Trophoblast cell (in vitro differentiated cells and primary cell): Measurements from ENCODE around the gene NDST3.

ENCODE experiments used
- DNase-seq, 2 donors: peaks; one replicate each; pipeline ENCODE4 v3.0.0-alpha.2; 2016
- H2AFZ ChIP-seq: 2 replicates; pipeline ENCODE4 v1.6.1; 2013; ENCODE audit warnings: low read length, moderate library complexity, mild to moderate bottlenecking; ENCODE audit not compliant: insufficient read depth, poor library complexity
- H2AK5ac ChIP-seq: 2 replicates; pipeline ENCODE4 v1.6.1; 2013; ENCODE audit warnings: mild to moderate bottlenecking, low read length
- H2BK120ac ChIP-seq: 2 replicates; pipeline ENCODE4 v1.6.1; 2013; ENCODE audit warnings: low read length, mild to moderate bottlenecking, moderate library complexity; ENCODE audit not compliant: insufficient read depth, poor library complexity
- H2BK12ac ChIP-seq: 2 replicates; pipeline ENCODE4 v1.6.1; 2013; ENCODE audit warnings: mild to moderate bottlenecking, low read length, moderate library complexity
- H2BK5ac ChIP-seq: 2 replicates; pipeline ENCODE4 v1.6.1; 2013; ENCODE audit warnings: low read length, low read depth, moderate library complexity, mild to moderate bottlenecking; ENCODE audit not compliant: poor library complexity
- H3K14ac ChIP-seq: 2 replicates; pipeline ENCODE4 v1.6.1; 2013; ENCODE audit warnings: mild to moderate bottlenecking, low read length
- H3K18ac ChIP-seq: 2 replicates; pipeline ENCODE4 v1.6.1; 2013; ENCODE audit warnings: mild to moderate bottlenecking, low read length
- H3K23ac ChIP-seq: 2 replicates; pipeline ENCODE4 v1.6.1; 2013; ENCODE audit warnings: low read length
- H3K27ac ChIP-seq: 2 replicates; pipeline ENCODE4 v1.5.1; 2013; ENCODE audit warnings: low read depth, mild to moderate bottlenecking, inconsistent platforms, low read length, moderate library complexity
- H3K27me3 ChIP-seq: 2 replicates; pipeline ENCODE4 v1.6.1; 2013; ENCODE audit warnings: inconsistent platforms, mild to moderate bottlenecking, low read length, moderate library complexity; ENCODE audit not compliant: insufficient read depth
- H3K36me3 ChIP-seq, 2 experiments: 1 replicate in 1 of 2; 2 replicates in 1 of 2; pipeline ENCODE4 v1.6.1; 2013; ENCODE audit warnings: low read length in 2 of 2, mild to moderate bottlenecking in 2 of 2, moderate library complexity in 1 of 2; ENCODE audit not compliant: insufficient read depth in 2 of 2, control insufficient read depth in 1 of 2
- H3K4ac ChIP-seq: 2 replicates; pipeline ENCODE4 v1.6.1; 2013; ENCODE audit warnings: low read depth, mild to moderate bottlenecking, low read length, moderate library complexity
- H3K4me1 ChIP-seq, 2 experiments: 1 replicate in 1 of 2; 2 replicates in 1 of 2; pipeline ENCODE4 v1.6.1; 2013; ENCODE audit warnings: low read length in 2 of 2, mild to moderate bottlenecking in 2 of 2, moderate library complexity in 1 of 2; ENCODE audit not compliant: insufficient read depth in 2 of 2, control insufficient read depth in 1 of 2
- H3K4me2 ChIP-seq: 2 replicates; pipeline ENCODE4 v1.6.1; 2013; ENCODE audit warnings: inconsistent platforms, mild to moderate bottlenecking, low read length, moderate library complexity
- H3K4me3 ChIP-seq: 2 replicates; pipeline ENCODE4 v1.5.1; 2013; ENCODE audit warnings: mild to moderate bottlenecking, low read depth, low read length, inconsistent platforms
- H3K79me1 ChIP-seq: one replicate; pipeline ENCODE4 v1.6.1; 2013; ENCODE audit warnings: low read length
- H3K79me2 ChIP-seq: 2 replicates; pipeline ENCODE4 v1.6.1; 2013; ENCODE audit warnings: low read length, mild to moderate bottlenecking; ENCODE audit not compliant: control insufficient read depth, insufficient read depth, poor library complexity
- H3K9ac ChIP-seq: 2 replicates; pipeline ENCODE4 v1.6.1; 2013; ENCODE audit warnings: mild to moderate bottlenecking, low read length
- H3K9me3 ChIP-seq: 2 replicates; pipeline ENCODE4 v1.6.1; 2013; ENCODE audit warnings: low read depth, mild to moderate bottlenecking, control low read depth, inconsistent platforms, low read length; ENCODE audit not compliant: insufficient read depth
- H4K12ac ChIP-seq: 2 replicates; pipeline ENCODE4 v1.6.1; 2013; ENCODE audit warnings: low read depth, mild to moderate bottlenecking, low read length, moderate library complexity
- H4K8ac ChIP-seq: 2 replicates; pipeline ENCODE4 v1.6.1; 2013; ENCODE audit warnings: low read depth, mild to moderate bottlenecking, low read length, moderate library complexity
- H4K91ac ChIP-seq: one replicate; pipeline ENCODE4 v1.6.1; 2013; ENCODE audit warnings: low read depth, mild to moderate bottlenecking, low read length, moderate library complexity
- WGBS: extraction: QIAGEN DNeasy Blood & Tissue Kit; methylation state at CpG from one replicate; pipeline ENCODE4 v1.1.7; 2013; ENCODE audit warnings: missing lambda C conversion rate; ENCODE audit not compliant: insufficient read length, insufficient coverage; ENCODE audit errors: extremely low coverage; 5-methylcytosine and 5-hydroxymethylcytosine counted together

Gene NDST3

GRCh38 chr4:118033148-118034052, 886 bp upstream of the NDST3 start:
- Histone ChIP-seq H4K91ac (peak overlapping the region; percentile 83), H3K9ac (peak overlapping the region; percentile 86), H3K36me3 (no peaks in the 10 kb centered on the region), H3K23ac (no peak overlapping the region), H2AK5ac (no peak overlapping the region), H3K27me3 (no peaks in the 10 kb centered on the region), H4K8ac (peak overlapping the region; percentile 82), H3K4me2 (peak overlapping the region; percentile 91), H2AFZ (peak overlapping the region; percentile 95), H3K27ac (peak overlapping the region; percentile 40), H3K4me1 (peaks cover 0 to 3% of the 10 kb centered on the region in 2 experiments), H2BK5ac (peak overlapping the region; percentile 65), H2BK120ac (peak overlapping the region; percentile 87), H3K4me3 (peak overlapping the region; percentile 83), H3K79me1 (peaks cover 6% of the 10 kb centered on the region), H3K79me2 (peaks cover 2% of the 10 kb centered on the region), H3K4ac (peak overlapping the region; percentile 65), H2BK12ac (peak overlapping the region; percentile 62), H4K12ac (peak overlapping the region; percentile 55), H3K14ac (peak overlapping the region; percentile 76), H3K18ac (peak overlapping the region; percentile 82), H3K9me3 (no peaks in the 10 kb centered on the region)
- WGBS, result no CpG with 5 or more reads among the region's 100 CpGs
- peak; percentile 39 to 66 for DNase-seq

- Histone ChIP-seq H3K4me3 (no peak overlapping the region), H2BK5ac (no peak overlapping the region), H3K9me3 (no peaks in the 10 kb centered on the region), H3K23ac (no peak overlapping the region), H3K4ac (no peak overlapping the region), H3K4me1 (peaks cover 0 to 3% of the 10 kb centered on the region in 2 experiments), H2BK120ac (no peak overlapping the region), H3K18ac (no peak overlapping the region), H3K14ac (no peak overlapping the region), H4K91ac (no peak overlapping the region), H3K36me3 (no peaks in the 10 kb centered on the region), H2AK5ac (no peak overlapping the region), H3K79me1 (peaks cover 6% of the 10 kb centered on the region), H2AFZ (no peak overlapping the region), H3K79me2 (peaks cover 2% of the 10 kb centered on the region), H4K8ac (no peak overlapping the region), H3K4me2 (no peak overlapping the region), H3K27me3 (no peaks in the 10 kb centered on the region), H2BK12ac (no peak overlapping the region), H3K27ac (no peak overlapping the region), H4K12ac (no peak overlapping the region), H3K9ac (no peak overlapping the region)
- WGBS, result no CpG with 5 or more reads among the region's 1 CpG
- no peak for DNase-seq
These were observed 1.0 kb downstream of the NDST3 start for GRCh38 chr4:118035309-118035708.

- WGBS, result no CpG with 5 or more reads among the region's 2 CpGs
- no peak overlapping the region for H2BK120ac ChIP-seq
These were observed 2.0 kb downstream of the NDST3 start for GRCh38 chr4:118036336-118036735.

GRCh38 chr4:118037955-118038354, 3.7 kb downstream of the NDST3 start:
- no peaks in the 10 kb centered on the region for H3K9me3 ChIP-seq
- H3K27ac ChIP-seq, result no peak overlapping the region
- H3K23ac ChIP-seq, result no peak overlapping the region
- H3K4me2 ChIP-seq, result no peak overlapping the region
- H2BK5ac ChIP-seq, result no peak overlapping the region
- no peak overlapping the region for H3K14ac ChIP-seq
- H4K8ac ChIP-seq, result no peak overlapping the region
- no peak overlapping the region for H2AFZ ChIP-seq
- H4K12ac ChIP-seq, result no peak overlapping the region
- H2AK5ac ChIP-seq, result no peak overlapping the region
- no peak overlapping the region for H3K18ac ChIP-seq
- no peak overlapping the region for H2BK12ac ChIP-seq
- no peak overlapping the region for H3K4me3 ChIP-seq
- peaks cover 6% of the 10 kb centered on the region for H3K79me1 ChIP-seq
- H3K4me1 ChIP-seq, result peaks cover 0 to 3% of the 10 kb centered on the region in 2 experiments
- no peak overlapping the region for H3K9ac ChIP-seq
- peaks cover 2% of the 10 kb centered on the region for H3K79me2 ChIP-seq
- H2BK120ac ChIP-seq, result no peak overlapping the region
- no peak overlapping the region for H4K91ac ChIP-seq
- H3K27me3 ChIP-seq, result no peaks in the 10 kb centered on the region
- DNase-seq, result no peak
- no peak overlapping the region for H3K4ac ChIP-seq
- no CpG with 5 or more reads among the region's 1 CpG for WGBS
- H3K36me3 ChIP-seq, result no peaks in the 10 kb centered on the region

More at GRCh38 chr4:118036336-118036735, 2.0 kb downstream of the NDST3 start:
- Histone ChIP-seq H3K14ac (no peak overlapping the region), H2AK5ac (no peak overlapping the region), H3K79me2 (peaks cover 2% of the 10 kb centered on the region), H3K4me3 (no peak overlapping the region), H3K4me2 (no peak overlapping the region), H4K12ac (no peak overlapping the region), H2AFZ (no peak overlapping the region), H3K79me1 (peaks cover 6% of the 10 kb centered on the region), H3K18ac (no peak overlapping the region), H3K27ac (no peak overlapping the region), H4K8ac (no peak overlapping the region), H3K36me3 (no peaks in the 10 kb centered on the region), H3K9ac (no peak overlapping the region), H3K4ac (no peak overlapping the region), H4K91ac (no peak overlapping the region), H3K9me3 (no peaks in the 10 kb centered on the region), H2BK12ac (no peak overlapping the region), H3K4me1 (peaks cover 0 to 3% of the 10 kb centered on the region in 2 experiments), H3K23ac (no peak overlapping the region), H2BK5ac (no peak overlapping the region), H3K27me3 (no peaks in the 10 kb centered on the region)
- DNase-seq, result peak in 1 of 2 donors; percentile 18
